ENCODE data around the gene ZNF761. TPM values are rescaled to one million over a fixed set of nuclear protein-coding genes. Genes with fewer than 3 reads are reported as not detected.
A peak's percentile ranks its signal among the peaks of the same experiment; 100 is the strongest.

ZNF761 gene
- total RNA-seq, 1 experiment from 2014 or later: 15.8 TPM

DNA sequence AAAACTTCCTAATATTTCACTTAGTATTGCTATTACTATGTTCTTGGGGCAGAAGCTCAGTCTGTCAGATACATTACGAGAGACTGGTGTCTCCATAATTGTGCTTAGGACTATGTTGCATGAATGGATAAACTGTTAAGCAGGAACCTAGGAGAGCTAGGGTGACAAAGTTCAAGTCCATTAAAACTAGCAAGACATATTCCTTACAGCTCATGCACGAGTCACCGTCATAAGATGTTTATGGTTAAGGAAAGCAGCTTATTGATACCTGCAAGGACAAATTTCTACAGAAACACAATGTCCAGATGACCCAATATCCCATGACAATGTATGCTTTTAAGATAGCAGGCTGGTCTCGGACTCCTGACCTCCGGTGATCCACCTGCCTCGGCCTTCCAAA, 30.1 kb downstream of the ZNF761 start:
- no peaks in the 10 kb centered on the region for H3K79me2 ChIP-seq (ENCODE audit: low read length)
- no peak overlapping the region for H3K27ac ChIP-seq (ENCODE audit: low read length)
- intact Hi-C loops (cut with micrococcal nuclease): no loop called here
- H3K9ac ChIP-seq (ENCODE audit: low read length): no peak overlapping the region
- no peaks in the 10 kb centered on the region for H4K20me1 ChIP-seq (ENCODE audit: low read length)
- no peak overlapping the region for H3K4me3 ChIP-seq (ENCODE audit: low read length)
- TF ChIP-seq EZH2phosphoT487 (IDR thresholded peaks at IDR 0.05; ENCODE audit: borderline replicate concordance, low read length): no peak
- no peak for TF ChIP-seq CTCF (conservative IDR thresholded peaks at IDR 0.05; ENCODE audit: low read depth, low read length)
- no peak for TF ChIP-seq EZH2 (IDR thresholded peaks at IDR 0.05; ENCODE audit: low read length, unreplicated experiment)
- peaks cover 24% of the 10 kb centered on the region for H3K9me3 ChIP-seq (ENCODE audit: low read length)
- BruUV-seq (replicated peaks): no TSS peak
- H3K9me2 ChIP-seq (replicated peaks; ENCODE audit: low read length): no peaks in the 10 kb centered on the region
- no peak overlapping the region for H2AFZ ChIP-seq (ENCODE audit: low read length)
- ChIA-PET POLR2A (ENCODE audit: unreplicated experiment) (interaction anchor here (0.6 kb wide), 1 partner anchor 30 kb away, joined by 6 read pairs; no protein-coding TSS in a partner anchor), CTCF (no interaction called here)
- H3K4me2 ChIP-seq (ENCODE audit: low read length): no peak overlapping the region
- no peaks in the 10 kb centered on the region for H3F3A ChIP-seq (ENCODE audit: low read length, unreplicated experiment)
- H3K4me1 ChIP-seq (ENCODE audit: insufficient read depth, low read length): no peaks in the 10 kb centered on the region
- ATAC-seq: peak; percentile 68
- H3K27me3 ChIP-seq (ENCODE audit: low read length): no peaks in the 10 kb centered on the region
- DNase-seq: peak; percentile 54
- H3K36me3 ChIP-seq (ENCODE audit: low read depth, low read length): peaks cover 20% of the 10 kb centered on the region; the same call in 1 of the 2 replicates

DNA sequence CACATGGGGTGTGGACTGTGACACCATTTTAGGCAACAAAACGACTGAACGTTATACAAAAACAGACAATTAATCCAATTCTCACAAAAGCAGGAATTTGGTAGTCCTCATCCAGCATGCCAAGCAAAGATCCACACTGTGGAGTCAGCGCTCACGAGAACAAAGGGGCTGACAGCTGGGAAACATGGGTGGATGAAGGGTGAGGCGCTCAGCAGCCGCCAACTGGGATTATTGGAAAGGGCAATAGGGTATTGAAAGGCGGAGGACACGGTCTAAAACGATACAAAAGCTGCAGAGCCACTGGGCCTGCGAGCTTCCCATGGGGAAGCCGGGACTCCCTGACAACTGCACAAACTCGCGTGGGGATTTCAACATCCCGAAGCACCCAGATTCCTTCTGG, 31.1 kb downstream of the ZNF761 start:
- Histone ChIP-seq H3K27ac (ENCODE audit: low read length) (no peak overlapping the region), H3K4me3 (ENCODE audit: low read length) (no peak overlapping the region), H3K9ac (ENCODE audit: low read length) (no peak overlapping the region), H3K4me2 (ENCODE audit: low read length) (no peak overlapping the region), H3K36me3 (ENCODE audit: low read depth, low read length) (peaks cover 12% of the 10 kb centered on the region; the same call in 1 of the 2 replicates), H3K9me3 (ENCODE audit: low read length) (peaks cover 14% of the 10 kb centered on the region), H4K20me1 (ENCODE audit: low read length) (no peaks in the 10 kb centered on the region), H3K9me2 (replicated peaks; ENCODE audit: low read length) (no peaks in the 10 kb centered on the region), H2AFZ (ENCODE audit: low read length) (no peak overlapping the region), H3F3A (ENCODE audit: low read length, unreplicated experiment) (no peaks in the 10 kb centered on the region), H3K27me3 (ENCODE audit: low read length) (no peaks in the 10 kb centered on the region), H3K79me2 (ENCODE audit: low read length) (no peaks in the 10 kb centered on the region), H3K4me1 (ENCODE audit: insufficient read depth, low read length) (no peaks in the 10 kb centered on the region)
- TF ChIP-seq EZH2phosphoT487 (IDR thresholded peaks at IDR 0.05; ENCODE audit: borderline replicate concordance, low read length): no peak
- no peak for TF ChIP-seq CTCF (conservative IDR thresholded peaks at IDR 0.05; ENCODE audit: low read depth, low read length)
- no peak for TF ChIP-seq EZH2 (IDR thresholded peaks at IDR 0.05; ENCODE audit: low read length, unreplicated experiment)
- no peak for ATAC-seq
- intact Hi-C loops (cut with micrococcal nuclease): no loop called here
- BruUV-seq (replicated peaks): no TSS peak
- no peak for DNase-seq
- ChIA-PET CTCF (no interaction called here), POLR2A (ENCODE audit: unreplicated experiment) (no interaction called here)

GRCh38 chr19:53463263-53463662, 31.5 kb downstream of the ZNF761 start:
- Histone ChIP-seq H3K4me1 (ENCODE audit: insufficient read depth, low read length) (no peaks in the 10 kb centered on the region), H3K27ac (ENCODE audit: low read length) (no peak overlapping the region), H3K9ac (ENCODE audit: low read length) (no peak overlapping the region), H3K36me3 (ENCODE audit: low read depth, low read length) (peaks cover 8% of the 10 kb centered on the region; the same call in 1 of the 2 replicates), H3F3A (ENCODE audit: low read length, unreplicated experiment) (no peaks in the 10 kb centered on the region), H3K79me2 (ENCODE audit: low read length) (no peaks in the 10 kb centered on the region), H3K9me2 (replicated peaks; ENCODE audit: low read length) (no peaks in the 10 kb centered on the region), H3K27me3 (ENCODE audit: low read length) (no peaks in the 10 kb centered on the region), H2AFZ (ENCODE audit: low read length) (no peak overlapping the region), H3K9me3 (ENCODE audit: low read length) (peaks cover 10% of the 10 kb centered on the region), H4K20me1 (ENCODE audit: low read length) (no peaks in the 10 kb centered on the region), H3K4me3 (ENCODE audit: low read length) (no peak overlapping the region), H3K4me2 (ENCODE audit: low read length) (no peak overlapping the region)
- ATAC-seq: no peak
- ChIA-PET POLR2A (ENCODE audit: unreplicated experiment) (no interaction called here), CTCF (no interaction called here)
- DNase-seq: no peak
- TF ChIP-seq EZH2phosphoT487 (IDR thresholded peaks at IDR 0.05; ENCODE audit: borderline replicate concordance, low read length): no peak
- no peak for TF ChIP-seq EZH2 (IDR thresholded peaks at IDR 0.05; ENCODE audit: low read length, unreplicated experiment)
- no peak for TF ChIP-seq CTCF (conservative IDR thresholded peaks at IDR 0.05; ENCODE audit: low read depth, low read length)
- no TSS peak for BruUV-seq (replicated peaks)
- intact Hi-C loops (cut with micrococcal nuclease): no loop called here
